Loucy (cell line): ENCODE measurements around the gene TSFM.

ENCODE experiments used
- H2AFZ ChIP-seq: fragments of 200-600 bp; sonication (generic); 2 replicates; pipeline ENCODE4 v1.6.0; 2016; ENCODE audit warnings: antibody characterized with exemption, mild to moderate bottlenecking, low read length, moderate library complexity
- H3F3A ChIP-seq: fragments of 200-600 bp; 2 replicates; pipeline ENCODE4 v1.6.0; 2016; ENCODE audit warnings: antibody characterized with exemption, low read depth, mild to moderate bottlenecking
- H3K27me3 ChIP-seq: fragments of 200-600 bp; sonication (generic); 2 replicates; pipeline ENCODE4 v1.6.1; 2014; ENCODE audit warnings: low read length, mild to moderate bottlenecking; ENCODE audit not compliant: insufficient read depth, poor library complexity, severe bottlenecking
- H3K36me3 ChIP-seq: fragments of 200-600 bp; sonication (generic); 2 replicates; pipeline ENCODE4 v1.6.1; 2016; ENCODE audit warnings: low read length; ENCODE audit not compliant: insufficient read depth
- H3K4me1 ChIP-seq: fragments of 200-600 bp; sonication (generic); 2 replicates; pipeline ENCODE4 v1.5.1; 2014; ENCODE audit warnings: low read length, mild to moderate bottlenecking; ENCODE audit not compliant: insufficient read depth, poor library complexity, severe bottlenecking
- H3K4me2 ChIP-seq: fragments of 200-600 bp; sonication (generic); 2 replicates; pipeline ENCODE4 v1.6.0; 2014; ENCODE audit warnings: antibody characterized with exemption, low read length, low read depth, mild to moderate bottlenecking; ENCODE audit not compliant: poor library complexity, severe bottlenecking
- H3K4me3 ChIP-seq: fragments of 200-600 bp; sonication (generic); 2 replicates; pipeline ENCODE4 v1.5.1; 2014; ENCODE audit warnings: low read length, mild to moderate bottlenecking, mixed read lengths; ENCODE audit not compliant: poor library complexity, severe bottlenecking
- H3K79me2 ChIP-seq: fragments of 200-600 bp; sonication (generic); 2 replicates; pipeline ENCODE4 v1.6.1; 2014; ENCODE audit warnings: low read length; ENCODE audit not compliant: insufficient read depth
- H3K9ac ChIP-seq: fragments of 200-600 bp; sonication (generic); 2 replicates; pipeline ENCODE4 v1.6.0; 2014; ENCODE audit warnings: mild to moderate bottlenecking, low read depth, low read length, moderate library complexity; ENCODE audit not compliant: poor library complexity, severe bottlenecking
- H3K9me2 ChIP-seq: fragments of 200-600 bp; sonication (generic); replicated peaks from 2 replicates; pipeline ENCODE4 v1.6.1; 2016; ENCODE audit warnings: low read depth, low read length, mixed read lengths
- H3K9me3 ChIP-seq: fragments of 200-600 bp; sonication (generic); 2 replicates; pipeline ENCODE4 v1.6.1; 2014; ENCODE audit warnings: mild to moderate bottlenecking, antibody characterized with exemption, low read length, low read depth; ENCODE audit not compliant: insufficient read depth
- H4K20me1 ChIP-seq: fragments of 200-600 bp; sonication (generic); 2 replicates; pipeline ENCODE4 v1.6.0; 2014; ENCODE audit warnings: antibody characterized with exemption, low read length, mild to moderate bottlenecking; ENCODE audit not compliant: insufficient read depth, poor library complexity, severe bottlenecking
- EZH2phosphoT487 ChIP-seq: fragments of 200-600 bp; IDR thresholded peaks from 2 replicates; pipeline ENCODE4 v1.6.1; 2018; ENCODE audit warnings: antibody characterized with exemption, mild to moderate bottlenecking, moderate library complexity, borderline replicate concordance
- TF ChIP-seq, protein P1 (sequence below): fragments of 200-600 bp; sonication (generic); conservative IDR thresholded peaks from 2 replicates; pipeline ENCODE4 v1.5.1; 2014; ENCODE audit warnings: mild to moderate bottlenecking, antibody characterized with exemption, low read length

TSFM gene

DNA sequence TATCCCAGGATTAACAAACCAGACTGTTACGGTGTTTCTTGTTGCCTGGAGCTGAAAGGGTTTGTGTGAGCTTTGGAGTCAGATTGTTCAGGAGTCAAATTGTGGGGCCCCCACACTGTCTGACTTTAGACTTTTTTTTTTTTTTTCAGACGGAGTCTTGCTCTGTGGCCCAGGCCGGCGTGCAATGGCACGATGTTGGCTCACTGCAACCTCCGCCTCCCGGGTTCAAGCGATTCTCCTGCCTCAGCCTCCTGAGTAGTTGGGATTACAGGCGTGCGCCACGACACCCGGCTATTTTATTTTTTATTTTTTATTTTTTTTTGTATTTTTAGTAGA, 847 bp downstream of the TSFM start:
- H3K36me3 ChIP-seq = peaks cover 27% of the 10 kb centered on the region; the same call in 1 of the 2 replicates
- no peaks in the 10 kb centered on the region for H3K9me2 ChIP-seq
- H3K27me3 ChIP-seq = no peaks in the 10 kb centered on the region
- no peaks in the 10 kb centered on the region for H3F3A ChIP-seq
- no peak overlapping the region for H2AFZ ChIP-seq
- peaks cover 30% of the 10 kb centered on the region for H3K79me2 ChIP-seq
- H4K20me1 ChIP-seq = peaks cover 13% of the 10 kb centered on the region
- peaks cover 25% of the 10 kb centered on the region for H3K4me1 ChIP-seq
- peak overlapping the region; percentile 85 for H3K4me2 ChIP-seq
- H3K9me3 ChIP-seq = no peaks in the 10 kb centered on the region
- H3K4me3 ChIP-seq = peak overlapping the region; percentile 91
- TF ChIP-seq, protein P1, sequence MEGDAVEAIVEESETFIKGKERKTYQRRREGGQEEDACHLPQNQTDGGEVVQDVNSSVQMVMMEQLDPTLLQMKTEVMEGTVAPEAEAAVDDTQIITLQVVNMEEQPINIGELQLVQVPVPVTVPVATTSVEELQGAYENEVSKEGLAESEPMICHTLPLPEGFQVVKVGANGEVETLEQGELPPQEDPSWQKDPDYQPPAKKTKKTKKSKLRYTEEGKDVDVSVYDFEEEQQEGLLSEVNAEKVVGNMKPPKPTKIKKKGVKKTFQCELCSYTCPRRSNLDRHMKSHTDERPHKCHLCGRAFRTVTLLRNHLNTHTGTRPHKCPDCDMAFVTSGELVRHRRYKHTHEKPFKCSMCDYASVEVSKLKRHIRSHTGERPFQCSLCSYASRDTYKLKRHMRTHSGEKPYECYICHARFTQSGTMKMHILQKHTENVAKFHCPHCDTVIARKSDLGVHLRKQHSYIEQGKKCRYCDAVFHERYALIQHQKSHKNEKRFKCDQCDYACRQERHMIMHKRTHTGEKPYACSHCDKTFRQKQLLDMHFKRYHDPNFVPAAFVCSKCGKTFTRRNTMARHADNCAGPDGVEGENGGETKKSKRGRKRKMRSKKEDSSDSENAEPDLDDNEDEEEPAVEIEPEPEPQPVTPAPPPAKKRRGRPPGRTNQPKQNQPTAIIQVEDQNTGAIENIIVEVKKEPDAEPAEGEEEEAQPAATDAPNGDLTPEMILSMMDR = no peak
- no peak for TF ChIP-seq EZH2phosphoT487
- H3K9ac ChIP-seq = peak overlapping the region; percentile 85

DNA sequence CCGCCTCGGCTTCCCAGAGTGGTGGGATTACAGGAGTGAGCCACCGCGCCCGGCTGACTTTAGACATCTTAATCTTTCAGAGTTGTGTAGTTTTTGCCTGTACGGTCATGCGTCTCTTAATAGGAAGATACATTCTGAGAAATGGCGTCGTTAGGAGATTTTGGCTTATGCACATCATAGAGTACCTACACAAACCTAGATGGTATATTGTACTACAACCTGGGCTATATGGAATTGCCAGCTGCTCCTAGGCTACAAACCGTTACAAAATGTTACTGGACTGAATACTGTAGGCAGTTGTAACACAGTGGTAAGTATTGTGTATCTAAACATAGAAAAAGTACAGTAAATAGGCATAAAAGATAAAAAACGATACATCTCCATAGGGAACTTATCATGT, 1.3 kb downstream of the TSFM start:
- no peaks in the 10 kb centered on the region for H3K9me2 ChIP-seq
- peaks cover 13% of the 10 kb centered on the region for H4K20me1 ChIP-seq
- TF ChIP-seq, protein P1 = no peak
- TF ChIP-seq EZH2phosphoT487 = no peak
- H2AFZ ChIP-seq = no peak overlapping the region
- peaks cover 25% of the 10 kb centered on the region for H3K4me1 ChIP-seq
- peaks cover 30% of the 10 kb centered on the region; the same call in 1 of the 2 replicates for H3K36me3 ChIP-seq
- H3F3A ChIP-seq = no peaks in the 10 kb centered on the region
- peak overlapping the region; percentile 85 for H3K4me2 ChIP-seq
- peaks cover 30% of the 10 kb centered on the region for H3K79me2 ChIP-seq
- H3K4me3 ChIP-seq = peak overlapping the region; percentile 91
- H3K27me3 ChIP-seq = no peaks in the 10 kb centered on the region
- H3K9me3 ChIP-seq = no peaks in the 10 kb centered on the region
- no peak overlapping the region for H3K9ac ChIP-seq

DNA sequence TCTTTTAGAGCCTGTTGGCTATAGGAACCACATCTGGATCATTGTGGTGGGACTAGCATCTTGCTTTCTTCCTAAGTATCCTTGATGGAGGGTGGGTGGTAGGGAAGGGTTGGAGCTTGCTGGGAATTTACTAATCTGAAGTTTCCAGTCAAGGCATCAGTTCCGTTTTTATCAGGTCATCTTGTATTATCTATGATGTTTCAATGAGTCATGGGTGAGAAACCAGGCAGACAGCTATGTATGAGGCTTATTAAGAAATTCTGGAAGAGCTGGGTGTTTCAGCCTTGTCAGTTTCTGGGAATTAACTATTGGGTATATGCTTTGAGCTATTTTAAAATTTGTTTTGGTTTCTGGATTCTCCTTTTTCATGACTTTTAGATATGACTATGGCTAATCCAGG, 11.3 kb downstream of the TSFM start:
- Histone ChIP-seq H3F3A (no peaks in the 10 kb centered on the region), H3K36me3 (peaks cover 66% of the 10 kb centered on the region), H3K27me3 (no peaks in the 10 kb centered on the region), H3K79me2 (peaks cover 3% of the 10 kb centered on the region; the same call in 1 of the 2 replicates), H3K9ac (no peak overlapping the region), H3K4me2 (no peak overlapping the region), H3K9me3 (no peaks in the 10 kb centered on the region), H3K4me3 (no peak overlapping the region), H3K9me2 (no peaks in the 10 kb centered on the region), H2AFZ (no peak overlapping the region), H3K4me1 (no peaks in the 10 kb centered on the region), H4K20me1 (no peaks in the 10 kb centered on the region)
- no peak for TF ChIP-seq EZH2phosphoT487
- TF ChIP-seq, protein P1 = no peak
